ENCODE data around the gene HBA2.
"Not testable (repeated sequence)": the region's sequence is repeated elsewhere in the genome, so short reads cannot be mapped to it uniquely, and the experiment has no call there.

Gene HBA2

DNA sequence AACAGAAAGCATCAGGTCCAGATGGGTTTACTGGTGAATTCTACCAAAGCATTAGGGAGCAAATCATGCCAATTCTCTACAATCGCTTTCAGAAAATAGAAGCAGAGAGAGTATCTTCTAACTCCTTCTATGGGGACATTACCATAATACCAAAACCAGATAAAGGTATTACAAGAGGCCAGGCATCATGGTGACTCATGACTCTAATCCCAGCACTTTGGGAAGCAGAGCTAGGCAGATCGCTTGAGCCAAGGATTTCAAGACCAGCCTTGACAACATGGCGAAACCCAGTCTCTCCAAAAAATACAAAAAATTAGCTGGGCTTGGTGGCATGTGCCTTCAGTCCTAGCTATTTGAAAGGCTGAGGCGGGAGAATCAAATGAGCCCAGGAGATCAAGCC lies 30.6 kb downstream of the HBA2 start:
- DNase-seq (ENCODE audit: low spot score) = no peak
- no peak for TF ChIP-seq CTCF (IDR thresholded peaks at IDR 0.05; ENCODE audit: borderline replicate concordance, control extremely low read depth, extremely low read depth, insufficient read depth, missing control alignments)
- in situ Hi-C loops (cut with MboI; ENCODE audit: low sequenced_read_pairs, unreplicated experiment) = no loop called here

- in situ Hi-C loops (cut with MboI; ENCODE audit: low sequenced_read_pairs, unreplicated experiment); DNase-seq (ENCODE audit: low spot score): not testable (repeated sequence)
Observed at GRCh38 chr16:204046-204445, 31.4 kb downstream of the HBA2 start.

GRCh38 chr16:209359-209758 lies 36.7 kb downstream of the HBA2 start:
- DNase-seq (ENCODE audit: low spot score); in situ Hi-C loops (cut with MboI; ENCODE audit: low sequenced_read_pairs, unreplicated experiment): not testable (repeated sequence)

DNA sequence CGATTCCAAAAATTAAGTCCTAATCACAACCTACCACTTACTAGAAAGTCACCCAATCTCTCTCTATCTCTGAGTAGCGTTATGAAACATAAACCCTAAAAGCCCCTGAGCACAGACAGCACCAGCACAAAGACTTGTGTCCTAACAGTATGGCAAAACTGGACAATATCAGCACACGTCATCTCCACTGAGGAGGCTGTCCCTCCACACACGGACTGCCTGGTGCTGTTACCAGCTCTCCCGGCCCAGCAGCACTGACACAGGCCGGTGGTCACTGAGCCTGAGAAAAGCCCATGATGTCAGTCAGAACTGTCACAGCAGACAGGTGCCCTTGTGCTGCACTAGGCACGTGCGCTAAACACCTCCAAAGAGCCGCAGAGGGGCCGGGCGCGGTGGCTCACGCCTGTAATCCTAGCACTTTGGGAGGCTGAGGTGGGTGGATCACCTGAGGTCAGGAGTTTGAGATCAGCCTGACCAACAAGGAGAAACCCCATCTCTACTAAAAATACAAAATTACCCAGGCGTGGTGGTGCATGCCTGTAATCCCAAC lies 39.0 kb downstream of the HBA2 start:
- DNase-seq (ENCODE audit: low spot score); in situ Hi-C loops (cut with MboI; ENCODE audit: low sequenced_read_pairs, unreplicated experiment): not testable (repeated sequence)

GRCh38 chr16:212999-213398 lies 40.3 kb downstream of the HBA2 start:
- no peak for TF ChIP-seq CTCF (IDR thresholded peaks at IDR 0.05; ENCODE audit: borderline replicate concordance, control extremely low read depth, extremely low read depth, insufficient read depth, missing control alignments)
- DNase-seq (ENCODE audit: low spot score) = no peak
- in situ Hi-C loops (cut with MboI; ENCODE audit: low sequenced_read_pairs, unreplicated experiment) = no loop called here

DNA sequence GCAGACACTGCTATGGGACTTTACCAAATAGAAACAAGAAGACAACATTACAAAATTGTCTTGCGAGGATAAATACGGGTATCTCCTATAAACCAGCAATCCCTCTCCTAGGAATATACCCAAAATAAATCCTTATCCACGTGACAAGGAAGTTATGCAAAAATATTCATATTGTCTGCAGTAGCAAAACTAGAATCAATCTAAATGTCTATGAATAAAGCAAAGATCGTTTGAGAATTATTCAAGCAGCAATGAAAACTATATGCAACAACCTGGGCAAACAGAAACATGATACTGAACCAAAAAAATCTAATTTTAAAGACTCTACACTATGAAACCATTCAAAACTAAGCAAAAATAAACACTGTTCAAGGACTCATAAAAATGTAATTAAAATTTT lies 47.3 kb downstream of the HBA2 start:
- no peak for TF ChIP-seq CTCF (IDR thresholded peaks at IDR 0.05; ENCODE audit: borderline replicate concordance, control extremely low read depth, extremely low read depth, insufficient read depth, missing control alignments)
- no peak for DNase-seq (ENCODE audit: low spot score)
- in situ Hi-C loops (cut with MboI; ENCODE audit: low sequenced_read_pairs, unreplicated experiment) = no loop called here

All from GM13976 (cell line).